HCEC 1CT (cell line): ENCODE results near the gene KCNAB2.

ENCODE experiments used
- DNase-seq: peaks from one replicate; pipeline ENCODE4 v3.0.0-alpha.2; 2017

Gene KCNAB2

GRCh38 chr1:6084781-6085495, 39.2 kb downstream of the KCNAB2 start:
- DNase-seq: no peak

DNA sequence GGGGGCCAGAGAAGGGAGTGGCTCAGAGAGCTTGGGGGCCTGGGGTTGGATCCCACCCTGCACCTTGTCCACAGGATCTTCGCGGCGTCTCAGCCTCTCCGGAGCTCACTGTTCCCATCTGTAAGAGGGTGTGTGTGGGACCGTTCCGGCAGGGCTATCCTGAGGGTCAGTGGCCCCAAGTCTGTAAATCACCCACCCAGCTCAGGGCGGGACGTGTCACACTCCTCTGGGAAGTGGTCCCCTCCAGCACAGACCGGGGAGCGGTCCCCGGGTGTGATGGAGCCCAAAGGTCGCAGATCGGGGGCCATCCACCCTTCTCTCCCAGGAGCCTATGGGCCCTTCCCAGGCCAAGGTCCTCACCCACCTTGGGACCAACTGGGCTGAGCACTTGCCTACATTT, 40.0 kb downstream of the KCNAB2 start:
- DNase-seq: no peak

DNA sequence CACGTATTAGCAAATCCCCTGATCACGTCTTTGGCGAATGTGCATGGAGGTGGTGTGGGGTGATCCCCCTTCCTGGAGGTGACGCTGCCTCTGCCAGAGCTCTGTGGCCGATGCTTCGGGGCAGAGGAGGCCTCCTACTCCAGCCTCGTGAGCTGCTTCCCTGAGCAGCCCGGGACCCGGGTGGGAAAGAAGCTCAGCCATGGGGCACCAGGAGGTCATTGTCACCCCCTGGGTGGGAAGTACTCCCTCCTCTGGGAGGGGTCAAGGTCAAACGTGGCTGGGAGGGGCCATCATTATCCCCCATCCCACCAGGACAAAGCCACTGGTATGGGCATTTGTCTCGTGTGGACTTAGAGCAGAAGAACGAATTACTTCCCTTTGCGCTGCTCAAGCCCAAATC, 40.7 kb downstream of the KCNAB2 start:
- DNase-seq: no peak

DNA sequence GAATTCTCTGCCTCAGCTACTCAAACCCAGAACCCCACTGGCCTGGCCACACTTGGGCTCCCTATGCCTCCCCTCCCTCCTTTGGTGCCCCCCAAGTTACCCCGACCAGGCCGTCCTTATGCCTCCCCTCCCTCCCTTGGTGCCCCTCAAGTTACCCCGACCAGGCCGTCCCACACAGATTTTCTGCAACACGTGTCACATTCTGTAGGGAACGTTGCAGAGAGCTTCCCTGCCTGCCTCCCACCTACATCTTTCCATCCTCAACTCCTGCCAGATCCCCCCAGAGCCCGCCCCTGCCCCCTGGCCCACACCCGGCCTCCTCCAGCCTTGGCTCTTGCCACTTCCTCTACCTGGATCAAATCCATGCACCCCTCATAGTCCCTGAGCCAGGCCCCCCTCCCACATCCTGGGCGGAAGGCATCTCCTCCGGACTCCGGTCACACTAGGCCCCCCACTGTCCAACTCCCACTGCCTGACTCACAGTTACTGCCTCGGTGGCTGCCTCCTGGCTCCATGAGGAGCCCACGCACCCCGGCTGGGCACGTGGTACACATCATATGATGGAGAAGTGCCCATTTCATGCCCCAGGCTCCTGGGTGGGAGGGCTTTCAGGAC, 41.2 kb downstream of the KCNAB2 start:
- DNase-seq: no peak

- no peak for DNase-seq
Observed at GRCh38 chr1:6087377-6087772, 41.7 kb downstream of the KCNAB2 start.

GRCh38 chr1:6087958-6088357, 42.3 kb downstream of the KCNAB2 start:
- no peak for DNase-seq

DNA sequence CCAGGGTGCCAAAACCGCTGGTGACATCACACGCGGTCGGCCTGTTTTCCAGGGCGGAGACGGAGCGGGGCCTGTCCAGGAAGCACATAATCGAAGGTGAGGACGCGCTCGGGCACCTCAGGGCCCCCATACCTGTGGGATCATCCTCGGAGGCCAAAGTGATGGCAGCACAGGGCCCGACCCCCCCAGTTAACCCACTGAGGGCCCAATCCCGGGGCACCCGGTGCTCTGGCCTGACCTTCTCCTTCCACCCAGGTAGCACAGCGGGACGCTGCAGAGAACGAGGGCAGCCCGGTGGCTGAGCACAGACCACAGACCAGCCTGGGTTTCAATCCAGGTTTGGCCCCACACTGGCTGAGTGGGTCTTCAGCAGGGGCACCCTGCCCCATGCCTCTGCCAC, 43.3 kb downstream of the KCNAB2 start:
- DNase-seq: no peak

- DNase-seq: no peak
Observed at GRCh38 chr1:6090288-6090687, 44.6 kb downstream of the KCNAB2 start.

- no peak for DNase-seq
Observed at GRCh38 chr1:6090996-6091822, 45.5 kb downstream of the KCNAB2 start.

DNA sequence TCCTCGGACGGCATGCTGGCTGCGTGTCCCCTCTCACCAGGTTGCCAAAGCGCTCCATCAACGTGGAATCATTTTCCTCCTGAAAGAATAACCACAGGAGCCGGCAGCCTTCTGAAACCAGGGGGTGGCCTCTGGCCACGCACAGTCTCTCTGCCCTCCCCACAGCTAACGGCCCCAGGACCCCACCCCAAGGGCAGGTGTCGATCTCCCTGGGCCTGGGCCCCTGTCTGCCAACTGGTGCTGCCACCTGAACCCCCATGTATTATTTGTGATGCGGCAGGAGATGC, 46.1 kb downstream of the KCNAB2 start:
- no peak for DNase-seq

- DNase-seq: no peak
Observed at GRCh38 chr1:6092211-6092610, 46.5 kb downstream of the KCNAB2 start.

GRCh38 chr1:6093071-6093470, 47.4 kb downstream of the KCNAB2 start:
- no peak for DNase-seq

GRCh38 chr1:6093611-6094010, 47.9 kb downstream of the KCNAB2 start:
- no peak for DNase-seq

DNA sequence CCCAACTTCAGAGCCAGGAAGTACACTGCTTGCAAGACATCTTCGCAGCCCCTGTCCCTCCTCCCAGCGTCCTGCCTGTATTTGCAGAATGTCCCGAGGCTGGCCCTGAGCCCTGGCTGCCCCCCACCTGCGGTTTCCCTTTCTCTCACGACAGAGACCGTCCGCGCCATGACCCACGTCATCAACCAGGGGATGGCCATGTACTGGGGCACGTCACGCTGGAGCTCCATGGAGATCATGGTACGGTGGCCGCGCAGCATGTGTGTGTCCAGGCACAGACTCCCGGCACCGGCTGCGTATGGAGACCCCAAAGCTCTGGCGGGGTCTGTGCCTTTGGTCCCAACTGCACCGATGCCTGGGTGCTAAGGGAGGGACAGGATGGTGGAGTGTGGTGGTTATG, 48.6 kb downstream of the KCNAB2 start:
- DNase-seq: no peak

- DNase-seq: no peak
Observed at GRCh38 chr1:6094801-6095505, 49.3 kb downstream of the KCNAB2 start.

DNA sequence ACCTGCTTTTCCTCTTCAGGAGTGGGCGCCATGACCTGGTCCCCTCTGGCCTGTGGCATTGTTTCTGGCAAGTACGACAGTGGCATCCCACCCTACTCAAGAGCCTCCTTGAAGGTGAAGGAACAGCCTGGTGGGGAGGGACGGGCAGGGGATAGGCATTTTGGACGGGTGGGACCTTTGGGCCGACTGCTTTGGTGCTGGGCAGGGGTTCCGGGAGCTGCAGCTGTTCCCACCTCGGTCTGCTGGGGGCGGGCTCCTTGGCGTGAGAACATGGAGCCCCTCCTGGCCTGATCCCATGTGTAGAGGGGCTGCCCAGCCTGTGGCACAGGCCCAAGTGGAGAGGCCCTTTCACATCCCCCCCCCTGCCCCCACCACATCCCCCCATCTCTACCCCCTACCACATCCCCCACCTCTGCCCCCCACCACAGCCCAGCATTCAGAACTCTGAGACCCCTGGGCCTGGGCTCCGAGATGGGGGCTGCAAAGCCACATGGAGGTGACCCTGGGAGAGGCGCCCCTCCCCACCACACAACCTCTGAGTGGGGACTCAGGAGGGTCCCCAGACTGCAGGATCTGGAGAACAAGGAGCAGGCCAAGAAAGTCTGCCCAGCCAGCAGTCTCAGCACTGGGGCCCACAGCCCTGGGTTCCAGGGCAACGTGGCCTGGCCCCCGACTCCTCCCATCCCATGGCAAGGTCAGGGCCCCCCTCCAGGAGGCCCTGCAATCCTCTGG, 50.0 kb downstream of the KCNAB2 start:
- no peak for DNase-seq

DNA sequence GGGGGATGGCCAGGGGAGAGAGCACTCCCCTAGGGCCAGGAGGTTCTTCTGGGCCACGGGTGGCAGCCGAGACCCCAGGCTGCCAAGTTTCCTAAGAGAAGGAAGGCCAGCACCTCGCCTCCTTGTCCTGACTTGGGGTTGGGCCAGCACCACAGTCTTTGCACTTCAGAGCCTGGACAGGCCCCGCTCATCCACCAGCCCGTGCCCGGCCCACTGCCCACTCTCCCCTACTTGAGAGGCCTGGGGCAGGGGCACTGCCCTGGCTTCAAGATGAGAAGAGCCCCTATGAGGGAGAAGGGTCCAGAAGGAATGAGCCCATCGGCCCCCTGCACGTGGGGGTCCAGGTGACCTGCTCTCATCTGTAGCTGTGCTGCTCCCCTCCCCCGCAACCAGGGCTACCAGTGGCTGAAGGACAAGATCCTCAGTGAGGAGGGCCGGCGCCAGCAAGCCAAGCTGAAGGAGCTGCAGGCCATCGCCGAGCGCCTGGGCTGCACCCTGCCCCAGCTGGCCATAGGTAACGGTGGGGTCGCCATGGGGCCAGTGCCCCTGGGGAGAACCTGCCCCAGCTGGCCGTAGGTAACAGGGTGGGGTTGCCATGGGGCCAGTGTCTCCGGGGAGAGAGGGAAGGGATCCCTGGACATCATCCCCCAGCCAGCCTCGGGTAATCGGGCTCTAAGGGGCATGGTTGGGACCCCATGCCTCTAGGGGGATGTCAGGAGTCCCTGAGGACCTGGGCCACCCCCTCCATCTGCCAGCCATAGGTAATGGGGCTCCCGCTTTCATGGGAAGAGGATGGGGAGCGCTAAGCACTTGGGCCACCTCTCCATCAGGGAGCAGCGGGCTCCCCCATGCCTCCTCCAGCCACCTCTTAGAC, 50.8 kb downstream of the KCNAB2 start:
- no peak for DNase-seq

GRCh38 chr1:6097117-6097595, 51.5 kb downstream of the KCNAB2 start:
- DNase-seq: no peak

GRCh38 chr1:6097824-6098223, 52.1 kb downstream of the KCNAB2 start:
- DNase-seq: no peak

DNA sequence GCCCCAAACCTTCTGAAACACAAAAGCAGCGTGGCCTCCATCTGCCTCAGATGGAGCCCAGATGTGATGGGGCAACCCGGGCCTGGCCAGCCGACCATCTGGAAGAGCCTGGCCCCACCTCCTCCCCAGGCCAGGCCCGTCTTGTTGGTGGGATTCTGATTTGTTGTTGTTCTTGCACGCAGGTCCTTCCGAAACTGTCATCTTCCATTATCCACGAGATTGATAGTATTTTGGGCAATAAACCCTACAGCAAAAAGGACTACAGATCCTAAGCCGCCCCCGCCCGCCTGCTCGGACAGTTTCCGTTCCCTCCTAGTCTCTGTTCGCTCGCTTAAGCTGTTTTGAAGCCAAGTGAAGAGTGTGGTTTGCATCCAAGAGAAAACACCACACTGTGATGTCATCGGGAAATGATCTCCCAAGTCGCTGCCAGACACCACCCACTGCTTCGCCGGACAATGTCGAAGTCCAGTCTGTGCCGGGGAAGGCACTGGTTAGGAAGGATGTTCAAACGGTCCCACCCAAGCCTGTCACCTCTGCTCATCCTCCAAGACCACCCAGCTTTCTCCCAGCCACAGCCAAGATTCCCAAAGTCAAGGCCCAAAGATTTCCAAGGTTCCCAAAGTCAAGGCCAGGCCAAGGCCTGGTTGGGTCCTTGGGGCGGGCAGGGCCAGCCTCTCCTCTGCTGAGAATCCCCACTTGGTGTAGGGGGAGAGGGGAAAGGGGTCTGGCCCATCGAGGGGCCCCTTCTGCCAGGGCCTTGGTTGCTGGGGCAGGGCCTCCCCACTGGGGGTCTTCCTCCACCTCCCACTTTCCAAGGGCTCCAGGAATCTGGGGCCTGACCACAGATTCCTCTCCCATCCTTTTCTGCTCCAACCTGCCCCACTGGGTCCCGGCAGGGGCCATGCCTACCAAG, 52.9 kb downstream of the KCNAB2 start:
- DNase-seq: no peak

DNA sequence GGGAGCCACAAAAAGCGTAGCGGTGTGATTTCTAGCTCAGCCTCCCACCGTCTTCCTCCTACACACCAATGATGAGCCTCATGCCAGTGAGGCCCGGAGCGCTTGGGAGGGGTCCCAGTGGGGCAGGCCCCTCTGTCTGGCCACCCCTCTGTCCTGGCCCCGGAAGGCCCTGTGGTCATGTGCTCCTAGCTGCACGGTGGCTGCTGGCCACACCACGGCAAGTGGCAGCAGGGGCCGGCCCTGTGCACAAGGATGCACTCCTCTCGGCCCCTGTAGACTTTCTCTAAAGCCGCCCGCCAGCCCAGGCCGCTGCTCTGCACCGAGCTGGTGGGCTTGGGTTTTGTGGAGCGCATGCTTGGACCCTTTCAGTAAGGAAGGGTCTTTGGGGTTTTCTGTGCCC, 53.6 kb downstream of the KCNAB2 start:
- DNase-seq: no peak
